Fibroblast of the aortic adventitia (primary cell): ENCODE measurements around the gene NME7. TPM values are rescaled to one million over a fixed set of nuclear protein-coding genes. Genes with fewer than 3 reads are reported as not detected.
A peak's percentile ranks its signal among the peaks of the same experiment; 100 is the strongest.

Source experiments
- DNase-seq: peaks from one replicate; pipeline ENCODE4 v3.0.0-alpha.2; 2010; ENCODE audit warnings: low read depth
- H3K4me3 ChIP-seq: 2 replicates; pipeline ENCODE4 v1.5.1; 2011; ENCODE audit warnings: low read depth, mild to moderate bottlenecking, control low read depth, low read length, moderate library complexity
- total RNA-seq: library from RNA; depleted of rRNA; stranded (reverse); fragments of >200 nt; gene quantifications from 2 replicates; pipeline ENCODE4 v1.2.3, GENCODE V29; 2012; ENCODE audit warnings: low replicate concordance
- TF ChIP-seq, protein P1 (sequence below): IDR thresholded peaks from 2 replicates; pipeline ENCODE4 v1.5.1; 2011; ENCODE audit warnings: mild to moderate bottlenecking, low read length, control low read depth, inconsistent platforms; ENCODE audit not compliant: insufficient read depth

NME7 gene
- total RNA-seq, 1 donor = 36.0 TPM

DNA sequence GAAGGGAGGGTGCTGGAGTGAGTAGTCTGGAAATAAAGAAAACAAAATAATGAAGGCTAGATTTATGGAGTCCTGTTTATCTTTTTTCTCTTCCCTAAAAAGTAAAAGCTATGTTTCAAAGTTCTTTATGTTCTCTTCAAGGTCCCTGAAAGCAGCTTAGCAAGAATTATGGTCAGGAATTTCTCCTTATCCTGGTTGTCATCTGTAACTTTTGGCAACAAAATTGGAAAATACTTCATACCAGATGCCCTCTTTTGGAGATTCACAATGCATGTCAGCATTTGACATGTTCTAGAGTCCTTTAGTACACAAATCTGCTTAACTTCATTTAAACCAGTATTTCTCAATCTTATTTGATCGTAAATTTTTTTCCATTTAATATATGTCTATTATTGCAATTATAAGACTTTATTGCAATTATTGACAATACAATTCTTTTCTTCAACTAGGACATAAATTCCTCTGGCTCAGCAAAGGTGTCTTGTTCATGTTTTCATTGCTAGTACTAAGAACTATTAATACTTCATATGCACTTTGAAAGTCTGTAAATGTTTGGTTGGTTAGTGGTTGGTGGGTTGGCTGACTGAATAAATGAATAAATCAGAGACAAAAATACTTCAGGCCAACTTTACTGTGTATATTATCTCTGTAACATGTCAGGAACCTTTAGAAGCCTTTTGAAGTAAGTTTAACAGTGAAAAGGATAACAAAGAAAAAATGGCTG is 159.6 kb downstream of the NME7 start:
- H3K4me3 ChIP-seq = no peak overlapping the region
- DNase-seq = peak; percentile 13
- TF ChIP-seq, protein P1, sequence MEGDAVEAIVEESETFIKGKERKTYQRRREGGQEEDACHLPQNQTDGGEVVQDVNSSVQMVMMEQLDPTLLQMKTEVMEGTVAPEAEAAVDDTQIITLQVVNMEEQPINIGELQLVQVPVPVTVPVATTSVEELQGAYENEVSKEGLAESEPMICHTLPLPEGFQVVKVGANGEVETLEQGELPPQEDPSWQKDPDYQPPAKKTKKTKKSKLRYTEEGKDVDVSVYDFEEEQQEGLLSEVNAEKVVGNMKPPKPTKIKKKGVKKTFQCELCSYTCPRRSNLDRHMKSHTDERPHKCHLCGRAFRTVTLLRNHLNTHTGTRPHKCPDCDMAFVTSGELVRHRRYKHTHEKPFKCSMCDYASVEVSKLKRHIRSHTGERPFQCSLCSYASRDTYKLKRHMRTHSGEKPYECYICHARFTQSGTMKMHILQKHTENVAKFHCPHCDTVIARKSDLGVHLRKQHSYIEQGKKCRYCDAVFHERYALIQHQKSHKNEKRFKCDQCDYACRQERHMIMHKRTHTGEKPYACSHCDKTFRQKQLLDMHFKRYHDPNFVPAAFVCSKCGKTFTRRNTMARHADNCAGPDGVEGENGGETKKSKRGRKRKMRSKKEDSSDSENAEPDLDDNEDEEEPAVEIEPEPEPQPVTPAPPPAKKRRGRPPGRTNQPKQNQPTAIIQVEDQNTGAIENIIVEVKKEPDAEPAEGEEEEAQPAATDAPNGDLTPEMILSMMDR = no peak

DNA sequence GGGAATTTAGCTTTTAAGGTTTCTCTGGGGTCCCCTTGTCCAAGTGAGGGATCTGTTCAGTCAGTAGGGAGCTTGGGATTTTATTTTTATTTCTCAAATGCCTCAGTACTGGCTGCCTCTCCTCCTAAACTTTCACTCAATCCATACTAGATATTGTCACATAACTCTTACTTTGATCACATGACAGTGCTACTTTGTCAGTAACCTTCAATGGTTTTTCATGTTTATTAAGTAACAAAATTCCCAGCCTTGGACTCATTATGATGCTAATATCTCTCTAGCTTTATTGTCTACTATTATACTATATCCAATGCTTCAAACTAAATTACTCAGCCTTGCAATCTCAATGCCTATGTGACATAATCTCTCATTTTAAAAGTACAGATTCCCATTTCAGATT is 163.4 kb downstream of the NME7 start:
- H3K4me3 ChIP-seq = no peak overlapping the region
- TF ChIP-seq, protein P1 = no peak
- DNase-seq = no peak

DNA sequence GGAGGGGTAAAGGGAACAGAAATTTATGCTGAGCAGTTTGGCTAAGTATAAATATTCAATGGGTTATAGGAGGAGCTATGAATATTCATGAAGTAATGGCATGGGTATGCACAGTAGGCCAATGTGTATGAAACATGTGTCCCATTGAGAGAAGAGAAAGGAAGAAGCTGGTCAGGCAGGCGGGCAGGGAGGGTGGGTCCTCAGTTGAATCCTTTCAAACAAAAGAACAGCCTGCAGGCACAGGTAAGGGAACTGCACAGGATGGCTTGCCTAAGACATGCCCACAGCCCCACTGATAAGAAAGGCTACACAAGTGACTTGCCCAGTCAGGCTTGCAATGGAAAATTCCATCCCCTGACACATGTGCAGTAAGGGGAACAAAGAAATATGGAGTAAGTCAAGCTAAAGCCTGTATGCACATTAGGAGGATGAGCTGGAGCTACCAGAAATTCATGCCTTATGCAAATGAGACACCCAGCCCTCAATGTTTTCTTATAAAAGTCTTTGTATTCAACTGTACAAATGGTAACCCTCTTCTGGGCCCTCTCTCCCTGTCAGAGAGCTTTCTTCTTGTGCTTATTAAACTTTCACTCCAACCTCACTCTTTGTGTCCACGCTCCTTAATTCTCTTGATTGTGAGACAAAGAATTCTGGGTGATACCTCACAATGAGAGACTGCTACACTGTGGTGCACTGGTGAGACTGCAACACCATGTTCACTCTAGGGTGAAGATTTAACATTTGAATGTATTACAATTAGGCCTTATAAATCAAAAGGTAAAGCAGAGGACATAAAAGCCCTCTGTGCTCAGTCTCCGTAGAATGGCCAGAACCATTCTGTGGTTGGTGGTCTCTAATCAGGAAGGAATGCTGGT is 164.6 kb downstream of the NME7 start:
- no peak overlapping the region for H3K4me3 ChIP-seq
- TF ChIP-seq, protein P1 = no peak
- no peak for DNase-seq

DNA sequence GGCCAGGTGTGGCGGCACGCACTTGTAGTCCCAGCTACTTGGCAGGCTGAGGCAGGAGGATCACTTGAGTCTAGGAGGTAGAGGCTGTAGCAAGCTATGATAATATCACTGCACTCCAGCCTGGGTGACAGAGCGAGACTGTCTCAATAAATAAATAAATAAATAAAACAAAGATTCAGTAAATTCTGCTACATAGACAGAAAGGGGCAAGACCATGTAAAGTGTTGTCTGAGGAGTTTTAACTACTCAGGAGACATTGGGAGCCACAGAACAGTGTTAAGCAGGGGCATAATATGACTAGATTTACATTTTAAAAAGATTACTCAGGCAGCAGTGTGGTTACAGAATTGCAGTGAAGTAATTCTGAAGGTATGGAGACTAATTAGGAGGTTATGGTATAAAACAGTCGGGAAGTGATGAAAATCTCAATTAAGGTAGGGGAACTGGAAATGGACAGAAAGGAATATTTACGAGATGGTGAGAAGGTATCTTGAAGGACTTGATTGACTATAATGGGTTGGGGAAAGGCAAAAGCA is 166.4 kb downstream of the NME7 start:
- TF ChIP-seq, protein P1 = no peak
- no peak overlapping the region for H3K4me3 ChIP-seq
- DNase-seq = no peak

DNA sequence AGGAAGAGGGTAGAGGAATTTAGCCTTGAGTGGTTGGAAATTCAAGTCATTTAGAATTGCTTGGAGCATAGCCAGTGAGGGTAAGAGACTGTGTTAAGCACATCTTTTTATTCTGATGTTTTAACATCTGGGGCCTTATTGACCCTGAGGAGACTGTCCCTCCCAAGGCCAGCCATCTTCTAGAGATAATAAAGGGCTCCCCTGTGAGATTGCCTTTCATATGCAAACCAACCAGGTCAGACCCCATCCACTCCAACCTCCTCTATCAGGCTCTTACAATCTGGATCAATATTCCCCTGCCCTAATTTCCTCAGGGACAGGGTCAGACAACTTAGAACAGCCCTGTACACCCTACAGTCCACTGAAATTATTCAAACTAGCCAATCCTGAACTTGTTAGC is 167.3 kb downstream of the NME7 start:
- H3K4me3 ChIP-seq = no peak overlapping the region
- TF ChIP-seq, protein P1 = no peak
- DNase-seq = no peak

DNA sequence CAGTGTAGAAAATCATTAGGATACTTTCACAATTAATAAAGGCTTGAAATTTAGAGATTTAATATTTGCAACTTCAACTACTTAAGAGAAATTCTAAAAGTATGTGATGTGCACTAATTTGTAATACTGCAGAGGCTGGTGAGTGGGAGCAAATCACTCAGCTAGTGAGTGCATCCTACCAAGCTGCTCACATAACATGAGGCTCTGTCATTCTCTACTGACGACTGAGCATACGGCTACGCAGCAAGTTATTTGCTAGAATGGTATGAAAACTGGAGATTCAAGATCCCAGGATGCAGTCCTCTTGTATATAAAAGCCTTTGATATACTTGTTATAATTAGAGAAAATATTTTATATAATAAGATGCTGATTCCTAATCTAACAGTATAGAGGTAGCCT is 171.0 kb downstream of the NME7 start:
- TF ChIP-seq, protein P1 = no peak
- DNase-seq = no peak
- no peak overlapping the region for H3K4me3 ChIP-seq
